Activated naive CD8-positive, alpha-beta T cell treated with anti-CD3 and anti-CD28 coated beads, Interleukin-2, amount 10 ng/mL, durations not matched to agents 7 days and 5 days (primary cell): ENCODE measurements around the gene NIN. TPM values are rescaled to one million over a fixed set of nuclear protein-coding genes. Genes with fewer than 3 reads are reported as not detected.

Experiments used
- ATAC-seq: fragments of 150-1000 bp; cut with Tn5 transposase; one replicate; pipeline ENCODE4 v1.10.0; 2021; ENCODE audit warnings: low read depth, moderate library complexity
- POLR2A ChIA-PET: fragments of 350-600 bp; sonication (Branson Sonifier 250); formaldehyde crosslinking; loops from one replicate; lab custom pipeline; 2021; ENCODE audit warnings: antibody characterized with exemption; lab: Charles Lee
- DNase-seq: peaks from one replicate; pipeline ENCODE4 v3.0.0; 2021
- H3K27ac Mint-ChIP-seq: one replicate; pipeline ENCODE4 v1.8.0; 2022; ENCODE audit warnings: mild to moderate bottlenecking, mixed read lengths
- H3K27me3 Mint-ChIP-seq: one replicate; pipeline ENCODE4 v1.8.0; 2022; ENCODE audit warnings: mild to moderate bottlenecking, moderate library complexity, mixed read lengths
- H3K36me3 Mint-ChIP-seq: one replicate; pipeline ENCODE4 v1.8.0; 2021; ENCODE audit warnings: mild to moderate bottlenecking, mixed read lengths
- H3K4me1 Mint-ChIP-seq: one replicate; pipeline ENCODE4 v1.8.0; 2021; ENCODE audit warnings: mixed read lengths
- H3K4me3 Mint-ChIP-seq: one replicate; pipeline ENCODE4 v1.8.0; 2022; ENCODE audit warnings: mild to moderate bottlenecking, moderate library complexity, mixed read lengths
- H3K9me3 Mint-ChIP-seq: one replicate; pipeline ENCODE4 v1.8.0; 2021; ENCODE audit warnings: mixed read lengths
- total RNA-seq, 2 experiments: library from RNA; stranded (reverse); gene quantifications; one replicate each; pipeline ENCODE4 v1.2.3, GENCODE V29; 2021

The NIN gene
- total RNA-seq, 2 experiments from 2014 or later, result 106 to 113 TPM

GRCh38 chr14:50677527-50678063 is 153.4 kb downstream of the NIN start:
- H3K4me1 Mint-ChIP-seq, result peaks cover 5% of the 10 kb centered on the region
- no peak overlapping the region for H3K27ac Mint-ChIP-seq
- no peak overlapping the region for H3K4me3 Mint-ChIP-seq
- POLR2A ChIA-PET, result no interaction called here
- H3K9me3 Mint-ChIP-seq, result no peaks in the 10 kb centered on the region
- no peaks in the 10 kb centered on the region for H3K27me3 Mint-ChIP-seq
- no peaks in the 10 kb centered on the region for H3K36me3 Mint-ChIP-seq
- DNase-seq (no peak), ATAC-seq (no peak)

GRCh38 chr14:50676814-50677516 is 154.0 kb downstream of the NIN start:
- Mint-ChIP-seq H3K27me3 (no peaks in the 10 kb centered on the region), H3K9me3 (no peaks in the 10 kb centered on the region), H3K4me3 (no peak overlapping the region), H3K27ac (no peak overlapping the region), H3K36me3 (no peaks in the 10 kb centered on the region), H3K4me1 (peaks cover 5% of the 10 kb centered on the region)
- ATAC-seq, result no peak
- DNase-seq, result no peak
- POLR2A ChIA-PET, result no interaction called here

GRCh38 chr14:50675597-50675996 is 155.4 kb downstream of the NIN start:
- Mint-ChIP-seq H3K27me3 (peaks cover 4% of the 10 kb centered on the region), H3K4me3 (no peak overlapping the region), H3K9me3 (no peaks in the 10 kb centered on the region), H3K36me3 (no peaks in the 10 kb centered on the region), H3K27ac (no peak overlapping the region), H3K4me1 (peaks cover 5% of the 10 kb centered on the region)
- ATAC-seq, result no peak
- no peak for DNase-seq
- POLR2A ChIA-PET, result no interaction called here

- Mint-ChIP-seq H3K36me3 (no peaks in the 10 kb centered on the region), H3K9me3 (no peaks in the 10 kb centered on the region), H3K4me3 (no peak overlapping the region), H3K27ac (no peak overlapping the region), H3K4me1 (peaks cover 11% of the 10 kb centered on the region), H3K27me3 (peaks cover 4% of the 10 kb centered on the region)
- POLR2A ChIA-PET, result no interaction called here
- DNase-seq, result no peak
- ATAC-seq, result no peak
Measured at GRCh38 chr14:50670866-50671256, 160.1 kb downstream of the NIN start.

- ATAC-seq (no peak), DNase-seq (no peak)
- Mint-ChIP-seq H3K4me1 (peaks cover 11% of the 10 kb centered on the region), H3K4me3 (no peak overlapping the region), H3K27ac (no peak overlapping the region), H3K27me3 (peaks cover 4% of the 10 kb centered on the region), H3K36me3 (no peaks in the 10 kb centered on the region), H3K9me3 (no peaks in the 10 kb centered on the region)
- POLR2A ChIA-PET, result no interaction called here
Measured at GRCh38 chr14:50670196-50670865, 160.6 kb downstream of the NIN start.

Other genes starting within 250 kb of the NIN start
- 1 to 10 TPM; 6.7 to 7.2 TPM for gene SAV1, start 162.9 kb downstream of the NIN start, total RNA-seq
- not detected for gene ABHD12B, start 40.9 kb upstream of the NIN start, total RNA-seq
- under 1 TPM; 0.51 to 0.72 TPM for gene PYGL, start 113.3 kb upstream of the NIN start, total RNA-seq